CD4-positive, alpha-beta T cell treated with Interleukin-6 at 100 ng/mL for 8 hours (primary cell): ENCODE results near the gene DEK.
"Not testable (repeated sequence)": the region's sequence is repeated elsewhere in the genome, so short reads cannot be mapped to it uniquely, and the experiment has no call there.

Experiments used
- DNase-seq: peaks from one replicate; pipeline ENCODE4 v3.0.0-alpha.2; 2020; ENCODE audit warnings: mixed read lengths, low spot score

DEK gene, protein sequence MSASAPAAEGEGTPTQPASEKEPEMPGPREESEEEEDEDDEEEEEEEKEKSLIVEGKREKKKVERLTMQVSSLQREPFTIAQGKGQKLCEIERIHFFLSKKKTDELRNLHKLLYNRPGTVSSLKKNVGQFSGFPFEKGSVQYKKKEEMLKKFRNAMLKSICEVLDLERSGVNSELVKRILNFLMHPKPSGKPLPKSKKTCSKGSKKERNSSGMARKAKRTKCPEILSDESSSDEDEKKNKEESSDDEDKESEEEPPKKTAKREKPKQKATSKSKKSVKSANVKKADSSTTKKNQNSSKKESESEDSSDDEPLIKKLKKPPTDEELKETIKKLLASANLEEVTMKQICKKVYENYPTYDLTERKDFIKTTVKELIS

DNA sequence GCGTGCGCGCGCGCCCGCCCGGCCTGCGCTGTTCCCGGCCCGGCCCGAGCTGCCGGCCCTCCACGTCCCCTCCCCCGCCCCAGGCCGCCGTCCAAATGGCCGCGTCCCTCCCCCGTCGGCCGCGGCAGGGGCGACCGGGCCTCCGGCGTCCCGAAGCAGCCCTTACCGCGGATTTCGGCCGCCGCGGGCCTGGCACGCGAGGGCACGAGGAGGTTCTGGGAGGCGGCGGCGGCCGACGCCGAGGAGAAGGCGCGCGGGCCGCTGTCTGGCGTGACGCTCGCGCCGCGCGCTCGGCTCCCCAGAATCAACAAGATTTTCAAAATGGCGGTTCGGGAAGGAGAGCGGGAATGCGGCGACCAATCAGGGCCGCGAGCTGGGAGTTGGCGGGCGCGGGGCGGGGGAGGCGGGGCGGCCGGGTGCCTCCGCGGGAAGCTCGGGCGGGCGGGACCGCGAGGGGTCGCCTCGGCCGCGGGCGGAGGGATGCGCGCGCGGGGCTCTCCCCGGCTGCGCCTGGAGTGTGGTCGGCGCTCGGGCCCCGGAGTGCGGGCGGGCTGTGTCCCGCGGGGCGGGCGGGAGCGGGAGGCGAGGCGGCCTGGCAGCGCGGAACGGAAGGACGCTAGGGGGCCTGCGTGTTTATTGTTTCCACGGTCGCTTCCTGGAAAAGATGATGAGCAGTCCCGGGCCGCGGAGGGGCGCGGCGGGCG lies at the start of gene DEK:
Gene DEK, minus strand, starts transcription at position 312 of the 704 bp plus-strand sequence. CDS start 543 bp downstream, outside the sequence.
- DNase-seq, result peak; percentile 74

DNA sequence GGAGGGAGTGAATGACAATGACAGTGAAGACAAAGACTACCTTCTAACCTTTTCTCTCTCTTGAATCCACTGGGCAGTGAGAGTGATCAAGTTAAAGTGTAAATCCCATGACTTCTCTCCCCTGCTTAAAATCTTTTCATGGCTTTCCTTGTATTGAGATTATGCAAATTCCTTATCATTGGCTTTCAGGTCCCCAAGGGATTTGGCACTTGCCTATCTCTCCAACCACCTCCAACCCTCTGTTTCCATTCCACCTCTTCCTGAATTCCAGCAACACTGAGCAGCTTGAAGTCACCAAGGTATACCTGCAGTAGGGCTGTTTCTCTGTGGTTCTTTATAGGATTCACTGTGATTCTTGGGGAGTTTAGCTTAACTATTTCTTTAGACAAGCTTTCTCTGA lies 48.0 kb upstream of the DEK start:
- DNase-seq, result no peak

DNA sequence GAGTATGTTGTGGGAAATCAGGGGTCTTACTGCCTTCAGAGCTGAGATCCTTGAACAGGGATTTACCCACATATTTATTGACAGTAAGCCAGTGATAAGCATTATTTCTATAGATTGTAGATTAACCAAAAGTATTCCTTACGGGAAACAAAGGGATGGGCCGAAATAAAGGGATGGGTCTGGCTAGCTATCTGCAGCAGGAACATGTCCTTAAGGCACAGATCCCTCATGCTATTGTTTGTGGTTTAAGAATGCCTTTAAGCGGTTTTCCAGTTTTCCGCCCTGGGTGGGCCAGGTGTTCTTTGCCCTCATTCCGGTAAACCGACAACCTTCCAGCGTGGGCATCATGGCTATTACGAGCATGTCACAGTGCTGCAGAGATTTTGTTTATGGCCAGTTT lies 45.7 kb upstream of the DEK start:
- DNase-seq, result not testable (repeated sequence)

GRCh38 chr6:18309046-18309445 lies 44.7 kb upstream of the DEK start:
- DNase-seq, result no peak

- no peak for DNase-seq
Measured at GRCh38 chr6:18308070-18308735, 43.9 kb upstream of the DEK start.

- DNase-seq, result no peak
Measured at GRCh38 chr6:18306977-18307376, 42.6 kb upstream of the DEK start.

DNA sequence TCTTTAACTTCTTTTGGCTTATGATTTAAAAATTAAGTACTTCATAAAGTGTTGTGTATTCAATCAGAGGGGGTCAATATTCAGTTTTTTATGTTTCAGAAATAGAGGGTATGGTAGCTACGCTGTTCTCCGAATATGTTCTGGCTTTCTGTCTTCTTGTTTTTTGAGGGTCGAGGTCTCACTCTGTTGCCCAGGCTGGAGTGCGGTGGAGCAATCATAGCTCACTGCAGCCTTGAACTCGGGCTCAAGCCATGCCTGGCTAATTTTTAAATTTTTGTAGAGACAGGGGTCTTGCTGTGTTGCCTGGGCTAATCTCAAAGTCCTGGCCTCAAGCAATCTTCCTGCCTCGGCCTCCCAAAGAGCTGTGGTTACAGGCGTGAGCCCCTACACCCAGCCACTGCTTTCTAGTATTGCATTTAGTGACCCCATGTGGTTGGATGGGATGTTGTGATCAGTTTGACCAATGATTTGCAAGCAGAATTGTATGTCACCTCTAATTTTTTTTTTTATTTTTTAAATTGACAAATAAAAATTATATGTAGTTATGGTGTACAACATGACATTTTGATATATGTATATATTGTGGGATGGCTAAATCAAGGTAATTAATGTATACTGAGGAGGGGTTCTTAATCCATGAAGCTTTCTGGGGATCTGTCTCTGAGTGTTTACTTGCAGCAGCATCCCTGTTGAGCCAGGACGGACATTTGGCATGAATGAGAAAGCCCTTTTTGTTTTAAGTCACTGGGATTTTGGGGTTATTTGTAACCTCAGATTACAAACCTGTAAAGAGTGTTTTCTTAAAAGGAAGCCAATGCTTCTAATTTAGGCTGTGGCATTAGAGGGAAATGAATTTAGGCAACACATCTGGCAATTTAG lies 38.5 kb upstream of the DEK start:
- DNase-seq, result no peak

- DNase-seq, result no peak
Measured at GRCh38 chr6:18293076-18293904, 29.0 kb upstream of the DEK start.

- no peak for DNase-seq
Measured at GRCh38 chr6:18289283-18289682, 25.0 kb upstream of the DEK start.

GRCh38 chr6:18284261-18284660 lies 19.9 kb upstream of the DEK start:
- no peak for DNase-seq

- DNase-seq, result no peak
Measured at GRCh38 chr6:18281564-18281963, 17.2 kb upstream of the DEK start.

DNA sequence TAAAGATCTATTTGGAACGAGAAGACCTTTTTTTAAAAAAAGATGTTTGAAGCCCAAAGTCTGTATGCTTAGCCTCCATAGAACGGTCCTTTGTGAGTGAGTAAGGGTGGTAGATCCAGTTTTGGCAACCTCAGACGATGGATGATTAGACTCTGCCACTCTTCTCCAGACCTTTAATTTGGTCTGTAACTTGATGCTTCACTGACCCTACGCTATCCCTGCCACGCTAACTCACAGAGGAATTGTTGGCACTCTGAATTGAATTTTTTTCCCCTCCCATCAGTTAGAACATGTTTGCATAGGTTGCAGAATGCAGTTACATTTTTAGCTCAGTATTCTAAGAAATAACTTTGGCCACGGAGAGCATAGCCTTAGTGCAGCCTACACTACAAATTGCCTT lies 15.8 kb upstream of the DEK start:
- no peak for DNase-seq

DNA sequence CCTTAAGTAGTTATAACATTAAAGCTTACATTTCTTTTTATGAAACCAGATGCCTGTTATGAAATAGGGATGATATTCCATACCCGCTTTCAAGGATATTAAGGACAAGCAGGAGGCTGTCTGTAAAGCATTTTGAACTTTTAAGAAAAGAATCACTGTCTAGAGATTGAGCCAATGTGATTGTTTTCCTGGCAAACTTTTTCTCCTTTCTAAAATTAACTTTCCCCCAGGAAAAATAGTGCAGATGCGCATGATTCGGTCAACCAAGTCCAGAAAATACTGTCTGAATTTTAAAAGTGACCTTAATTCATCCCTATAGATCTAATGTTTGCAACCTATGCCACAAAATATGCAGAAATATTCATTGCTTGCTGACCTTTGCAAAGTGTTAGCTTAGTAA lies 15.1 kb upstream of the DEK start:
- no peak for DNase-seq

- DNase-seq, result no peak
Measured at GRCh38 chr6:18277237-18278006, 13.1 kb upstream of the DEK start.

DNA sequence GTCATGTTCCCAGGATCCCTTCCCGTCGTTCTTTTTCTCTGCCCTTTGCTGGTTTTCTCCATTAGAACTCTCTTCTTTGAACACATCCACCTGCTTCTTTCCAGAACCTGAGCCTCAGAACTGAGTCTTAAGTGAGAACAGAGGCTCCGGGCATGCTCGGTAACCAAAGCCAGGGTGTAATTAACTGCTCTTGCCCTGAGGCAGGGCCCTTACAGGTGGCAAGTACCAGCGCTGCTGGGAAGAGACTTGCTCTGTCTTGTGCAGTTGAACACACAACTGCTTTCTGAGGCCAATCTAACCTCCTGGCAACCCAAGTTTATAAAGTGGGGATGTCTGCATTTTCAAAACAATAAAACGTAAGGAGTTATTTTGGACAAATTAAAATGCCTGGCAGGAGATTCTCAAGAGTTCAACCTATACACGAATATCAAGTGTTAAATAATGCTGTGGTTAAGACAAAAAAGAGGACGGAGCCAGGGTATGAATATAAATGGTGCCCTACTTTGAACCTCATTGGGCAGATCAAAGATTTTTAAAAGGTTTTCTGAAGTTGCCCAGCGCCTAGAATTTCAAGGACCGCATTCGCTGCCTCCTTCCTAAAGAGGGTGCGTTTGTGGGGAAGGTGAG lies 12.4 kb upstream of the DEK start:
- no peak for DNase-seq

- no peak for DNase-seq
Measured at GRCh38 chr6:18270216-18270615, 5.9 kb upstream of the DEK start.

GRCh38 chr6:18269717-18270116 lies 5.4 kb upstream of the DEK start:
- no peak for DNase-seq

DNA sequence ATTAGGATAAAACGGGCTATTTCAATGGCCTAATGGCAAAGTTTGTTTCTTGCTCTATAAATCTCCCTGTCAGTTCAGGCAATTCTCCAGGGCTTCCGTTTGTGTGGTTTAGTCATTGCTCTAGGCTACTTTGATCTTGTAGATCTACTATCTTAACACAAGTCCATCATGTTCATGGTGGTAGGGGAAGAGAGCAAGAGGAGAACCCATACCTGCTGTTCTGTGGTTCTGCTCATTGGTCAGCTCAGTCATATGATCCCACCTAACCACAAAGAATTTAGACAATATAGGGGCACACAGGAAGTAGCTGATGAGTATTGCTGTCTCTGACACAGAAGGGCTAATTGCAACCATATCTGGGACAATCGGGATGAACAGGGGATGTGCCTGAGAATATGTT lies 4.9 kb upstream of the DEK start:
- peak; percentile 22 for DNase-seq

DNA sequence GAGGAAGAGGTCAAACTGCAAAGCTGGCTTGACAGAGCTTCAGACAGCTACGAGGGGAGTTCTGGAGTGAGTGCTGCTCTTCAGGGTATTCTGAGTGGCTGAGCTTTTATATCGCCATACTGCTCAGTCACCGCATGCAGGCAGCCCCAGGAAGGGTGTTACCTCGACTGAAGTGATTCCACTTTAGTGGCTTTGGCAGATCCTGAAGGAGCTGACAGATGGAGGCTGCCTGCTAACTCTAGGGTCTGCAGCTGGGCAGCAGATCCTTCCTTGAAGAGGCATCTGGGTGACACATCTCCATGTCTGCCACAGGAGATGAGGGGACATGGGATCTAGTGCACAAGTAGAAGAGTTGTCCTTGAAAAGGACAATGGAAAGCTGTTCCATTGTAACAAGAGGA lies 3.7 kb upstream of the DEK start:
- no peak for DNase-seq

DNA sequence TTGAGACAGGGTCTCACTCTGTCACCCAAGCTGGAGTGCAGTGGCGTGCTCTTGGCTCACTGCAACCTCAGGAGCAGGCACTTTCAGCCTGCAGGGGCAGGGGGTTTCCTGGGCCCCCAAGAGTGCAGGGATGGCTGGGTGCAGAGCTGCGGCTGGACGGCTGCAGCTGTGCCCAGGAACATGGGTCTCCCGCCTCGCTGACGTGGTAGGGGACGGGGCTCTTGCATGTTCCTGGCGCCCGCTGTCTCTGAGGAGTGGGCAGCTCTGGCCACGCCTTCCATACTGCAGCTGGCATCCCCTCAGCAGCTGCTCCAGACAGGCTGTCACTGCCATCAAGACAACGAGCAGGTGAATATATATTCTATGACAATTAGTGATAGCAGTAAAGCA lies 2.2 kb upstream of the DEK start:
- no peak for DNase-seq
